Endothelial cell of umbilical vein (primary cell): ENCODE data around the gene SVOP. TPM values are rescaled to one million over a fixed set of nuclear protein-coding genes. Genes with fewer than 3 reads are reported as not detected.

Experiments
- BruUV-seq: library from RNA; stranded (reverse); fragments of 400-500 nt; replicated peaks from 2 replicates; lab custom pipeline; 2021; lab: Mats Ljungman, UMichigan
- CTCF ChIA-PET: fragments of 300-600, 350-600 bp; sonication (Branson Sonifier 250); formaldehyde crosslinking; loops from one replicate; lab custom pipeline; 2021; ENCODE audit warnings: antibody characterized with exemption, inconsistent platforms; lab: Charles Lee
- POLR2A ChIA-PET: fragments of 300-600, 350-600 bp; sonication (Branson Sonifier 250); formaldehyde crosslinking; loops from one replicate; lab custom pipeline; 2021; ENCODE audit warnings: antibody characterized with exemption, inconsistent platforms; lab: Charles Lee
- DNase-seq: peaks from one replicate; pipeline ENCODE4 v3.0.0-alpha.2; 2011; ENCODE audit warnings: low read depth, low spot score
- FAIRE-seq: peaks from 2 replicates; lab custom pipeline; 2011; peaks lifted over from hg19 to GRCh38; lab: Jason Lieb, UNC
- H2AFZ ChIP-seq: 2 replicates; pipeline ENCODE4 v1.6.0; 2012; ENCODE audit warnings: low read depth, low read length, control low read depth, inconsistent platforms
- H3K27ac ChIP-seq: 2 replicates; pipeline ENCODE4 v1.5.1; 2011; ENCODE audit warnings: low read depth, mild to moderate bottlenecking, control low read depth, low read length, moderate library complexity; ENCODE audit not compliant: insufficient read depth
- H3K27me3 ChIP-seq, 2 experiments: 2 replicates each; pipeline versions ENCODE4 v1.6.0 to v1.6.1; 2011; ENCODE audit warnings: low read length in 2 of 2, mixed read lengths in 1 of 2; ENCODE audit not compliant: control insufficient read depth in 2 of 2, insufficient read depth in 2 of 2
- H3K36me3 ChIP-seq, 2 experiments: 2 replicates in 1 of 2; 3 replicates in 1 of 2; pipeline ENCODE4 v1.5.1; 2011; ENCODE audit warnings: low read length in 2 of 2, mild to moderate bottlenecking in 1 of 2, moderate library complexity in 1 of 2; ENCODE audit not compliant: control insufficient read depth in 2 of 2, insufficient read depth in 2 of 2; ENCODE audit errors: extremely low read depth in 1 of 2
- H3K4me1 ChIP-seq: 3 replicates; pipeline ENCODE4 v1.5.1; 2011; ENCODE audit warnings: mild to moderate bottlenecking, low read length; ENCODE audit not compliant: control insufficient read depth, insufficient read depth; ENCODE audit errors: extremely low read depth
- H3K4me2 ChIP-seq: 2 replicates; pipeline ENCODE4 v1.6.1; 2011; ENCODE audit warnings: low read length, control low read depth, mixed read lengths; ENCODE audit not compliant: insufficient read depth
- H3K4me3 ChIP-seq, 3 experiments: fragments of 200-600 bp in 1 of 3; sonication (generic), shearing (Covaris generic) in 1 of 3; replicated peaks in 1 of 3; 2 replicates each; pipeline ENCODE4 v1.5.1; 2011 to 2016; ENCODE audit warnings: control low read depth in 3 of 3, low read length in 3 of 3, mild to moderate bottlenecking in 2 of 3, inconsistent platforms in 1 of 3, low read depth in 1 of 3, moderate library complexity in 1 of 3; ENCODE audit not compliant: insufficient read depth in 1 of 3
- H3K79me2 ChIP-seq: 2 replicates; pipeline ENCODE4 v1.6.0; 2012; ENCODE audit warnings: low read length, inconsistent platforms; ENCODE audit not compliant: control insufficient read depth, insufficient read depth
- H3K9ac ChIP-seq: replicated peaks from 2 replicates; pipeline ENCODE3; 2011; ENCODE audit warnings: low read length, control low read depth; ENCODE audit not compliant: insufficient read depth; ENCODE audit errors: extremely low read depth
- H3K9me1 ChIP-seq: replicated peaks from 3 replicates; pipeline ENCODE4 v1.6.0; 2011; ENCODE audit warnings: mild to moderate bottlenecking, low read length; ENCODE audit not compliant: control insufficient read depth, insufficient read depth; ENCODE audit errors: extremely low read depth
- H3K9me3 ChIP-seq: replicated peaks from 2 replicates; pipeline ENCODE4 v1.5.1; 2012; ENCODE audit warnings: low read length, inconsistent platforms; ENCODE audit not compliant: control insufficient read depth, insufficient read depth
- H4K20me1 ChIP-seq: replicated peaks from 2 replicates; pipeline ENCODE3; 2011; ENCODE audit warnings: mild to moderate bottlenecking, low read length; ENCODE audit not compliant: control insufficient read depth, insufficient read depth; ENCODE audit errors: extremely low read depth
- CTCF ChIP-seq, 2 donors: IDR thresholded peaks; 1 replicate in 1 of 2; 2 replicates in 1 of 2; pipeline ENCODE4 v1.5.1; 2011; ENCODE audit warnings: low read length in 2 of 2, mild to moderate bottlenecking in 2 of 2, moderate library complexity in 2 of 2, control low read depth in 1 of 2, inconsistent platforms in 1 of 2, low read depth in 1 of 2; ENCODE audit not compliant: insufficient read depth in 1 of 2; ENCODE audit errors: extremely low read depth in 1 of 2
- EZH2 ChIP-seq: IDR thresholded peaks from 2 replicates; pipeline ENCODE4 v1.6.1; 2012; ENCODE audit warnings: borderline replicate concordance, low read depth, mild to moderate bottlenecking, moderate library complexity, low read length, inconsistent platforms; ENCODE audit not compliant: severe bottlenecking
- FOS ChIP-seq: IDR thresholded peaks from 2 replicates; pipeline ENCODE4 v1.6.1; 2011; ENCODE audit warnings: mild to moderate bottlenecking, low read length, moderate library complexity, borderline replicate concordance; ENCODE audit not compliant: insufficient read depth
- GATA2 ChIP-seq: IDR thresholded peaks from 2 replicates; pipeline ENCODE4 v1.7.0; 2011; ENCODE audit warnings: low read depth, mild to moderate bottlenecking, moderate library complexity, mixed read lengths, low read length; ENCODE audit not compliant: insufficient read length, insufficient read depth
- JUN ChIP-seq: IDR thresholded peaks from 2 replicates; pipeline ENCODE4 v1.6.1; 2011; ENCODE audit warnings: borderline replicate concordance, low read depth; ENCODE audit not compliant: insufficient read length, insufficient read depth
- MAX ChIP-seq: IDR thresholded peaks from 2 replicates; pipeline ENCODE4 v1.6.1; 2011; ENCODE audit not compliant: insufficient read depth, insufficient read length
- MYC ChIP-seq: IDR thresholded peaks from one replicate; pipeline ENCODE4 v1.6.1; 2011; ENCODE audit warnings: mild to moderate bottlenecking, low read depth, low read length
- POLR2A ChIP-seq: IDR thresholded peaks from 2 replicates; pipeline ENCODE4 v1.6.1; 2012; ENCODE audit warnings: low read depth, mild to moderate bottlenecking, control low read depth, low read length
- POLR2AphosphoS5 ChIP-seq: IDR thresholded peaks from 2 replicates; pipeline ENCODE4 v1.6.1; 2012; ENCODE audit warnings: low read depth, mild to moderate bottlenecking, control low read depth, low read length, moderate library complexity; ENCODE audit not compliant: insufficient read depth
- dilution Hi-C: fragments of 300-500 bp; cut with MboI; formaldehyde crosslinking; loops from one replicate; pipeline ENCODE4 v1.15.0; 2019; ENCODE audit warnings: low sequenced_read_pairs; ENCODE audit not compliant: extremely low pct_ligation_motif_present
- intact Hi-C: fragments of 100-400 bp; cut with micrococcal nuclease; formaldehyde crosslinking; loops from one replicate; pipeline ENCODE4 v1.10.0; 2022
- polyA plus RNA-seq, 4 experiments: library from polyadenylated mRNA; depleted of rRNA in 3 of 4; stranded (reverse) in 3 of 4; unstranded in 1 of 4; fragments of >200 nt; gene quantifications; 2 replicates each; pipeline versions ENCODE4 v1.2.1 to v1.2.3, GENCODE V29; 2011 to 2012; ENCODE audit warnings: missing spikeins in 1 of 4
- total RNA-seq: library from RNA; stranded (reverse); gene quantifications from 2 replicates; pipeline ENCODE4 v1.2.3, GENCODE V29; 2021

SVOP gene
- total and polyA plus RNA-seq, 2 donors (not counting 3 experiments of a cell fraction or from before 2014, with no cell fraction given), result not detected

GRCh38 chr12:108939594-108939993 lies 81.3 kb downstream of the SVOP start:
- no peak for TF ChIP-seq POLR2A
- no peak for TF ChIP-seq FOS
- TF ChIP-seq JUN, result no peak
- TF ChIP-seq GATA2, result no peak
- TF ChIP-seq POLR2AphosphoS5, result no peak
- no peak for TF ChIP-seq CTCF (IDR thresholded peaks at IDR 0.05; ENCODE audit: extremely low read depth in 1 of 2, insufficient read depth in 1 of 2, low read depth in 1 of 2, low read length in 2 of 2)
- TF ChIP-seq MYC, result no peak
- TF ChIP-seq EZH2, result no peak
- no peak for TF ChIP-seq MAX
- intact Hi-C loops, result no loop called here
- BruUV-seq, result no TSS peak
- Histone ChIP-seq H3K4me1 (no peaks in the 10 kb centered on the region), H3K27me3 (peaks cover 0 to 2% of the 10 kb centered on the region in 2 experiments), H3K4me2 (no peak overlapping the region), H4K20me1 (no peaks in the 10 kb centered on the region), H2AFZ (no peak overlapping the region), H3K4me3 (no peak overlapping the region), H3K9me1 (no peaks in the 10 kb centered on the region), H3K27ac (no peak overlapping the region), H3K36me3 (no peaks in the 10 kb centered on the region), H3K79me2 (no peaks in the 10 kb centered on the region), H3K9me3 (no peaks in the 10 kb centered on the region), H3K9ac (no peak overlapping the region)
- ChIA-PET CTCF (interaction anchor here (2.3 kb wide), 1 partner anchor 11 kb away, joined by 9 read pairs; no protein-coding TSS in a partner anchor), POLR2A (no interaction called here)
- DNase-seq (peak; percentile 10), FAIRE-seq (peak; percentile 52)
- dilution Hi-C loops, result no loop called here
